ENCODE results near the gene FBXW10. TPM values are rescaled to one million over a fixed set of nuclear protein-coding genes. Genes with fewer than 3 reads are reported as not detected.

The FBXW10 gene
- total and polyA plus RNA-seq, 4 donors, result 0.20 to 0.74 (median 0.47) TPM

Small RNA genes lying within 50 kb of the gene (small RNA-seq; reads per million reads assigned to genes)
- gene AC026271.4 (ENCODE audit: low replicate concordance), result not detected

Other genes starting within 250 kb of the FBXW10 start
- not detected for gene TBC1D28, start 99.7 kb upstream of the FBXW10 start, total RNA-seq
- gene TBC1D28, start 99.7 kb upstream of the FBXW10 start, polyA plus RNA-seq, result not detected
- gene FOXO3B, start 61.7 kb upstream of the FBXW10 start, total RNA-seq, result 1 to 10 TPM; 2.9 to 6.5 TPM
- 1 to 10 TPM in 1 of 2 donors, under 1 TPM in 1; 0.47 to 1.2 TPM for gene FOXO3B, start 61.7 kb upstream of the FBXW10 start, polyA plus RNA-seq
- 10 to 100 TPM; 32.0 to 33.8 TPM for gene TVP23B, start 37.1 kb downstream of the FBXW10 start, total RNA-seq
- gene TVP23B, start 37.1 kb downstream of the FBXW10 start, polyA plus RNA-seq, result 10 to 100 TPM; 28.6 to 42.1 TPM
- 10 to 100 TPM; 24.2 to 56.1 TPM for gene PRPSAP2, start 114.1 kb downstream of the FBXW10 start, total RNA-seq
- gene PRPSAP2, start 114.1 kb downstream of the FBXW10 start, polyA plus RNA-seq, result 10 to 100 TPM; 18.2 to 22.4 TPM
- under 1 TPM; 0.09 to 0.31 TPM for gene SLC5A10, start 208.1 kb downstream of the FBXW10 start, total RNA-seq
- under 1 TPM; 0.21 to 0.22 TPM for gene SLC5A10, start 208.1 kb downstream of the FBXW10 start, polyA plus RNA-seq